Neuron (in vitro differentiated cells): Measurements from ENCODE around the gene CDH4.

Source experiments
- H2AFZ ChIP-seq: one replicate; pipeline ENCODE4 v1.6.1; 2013; ENCODE audit warnings: low read depth, mild to moderate bottlenecking, inconsistent platforms, low read length, moderate library complexity
- H3K27me3 ChIP-seq: one replicate; pipeline ENCODE4 v1.6.1; 2013; ENCODE audit warnings: low read length; ENCODE audit not compliant: insufficient read depth
- H3K36me3 ChIP-seq: one replicate; pipeline ENCODE4 v1.6.1; 2013; ENCODE audit warnings: low read length; ENCODE audit not compliant: insufficient read depth
- H3K4me1 ChIP-seq: one replicate; pipeline ENCODE4 v1.6.1; 2013; ENCODE audit warnings: low read length; ENCODE audit not compliant: insufficient read depth
- H3K4me3 ChIP-seq: 2 replicates; pipeline ENCODE4 v1.5.1; 2013; ENCODE audit warnings: mild to moderate bottlenecking, low read length, moderate library complexity
- H3K9me3 ChIP-seq: one replicate; pipeline ENCODE4 v1.6.1; 2013; ENCODE audit warnings: low read length

The CDH4 gene

DNA sequence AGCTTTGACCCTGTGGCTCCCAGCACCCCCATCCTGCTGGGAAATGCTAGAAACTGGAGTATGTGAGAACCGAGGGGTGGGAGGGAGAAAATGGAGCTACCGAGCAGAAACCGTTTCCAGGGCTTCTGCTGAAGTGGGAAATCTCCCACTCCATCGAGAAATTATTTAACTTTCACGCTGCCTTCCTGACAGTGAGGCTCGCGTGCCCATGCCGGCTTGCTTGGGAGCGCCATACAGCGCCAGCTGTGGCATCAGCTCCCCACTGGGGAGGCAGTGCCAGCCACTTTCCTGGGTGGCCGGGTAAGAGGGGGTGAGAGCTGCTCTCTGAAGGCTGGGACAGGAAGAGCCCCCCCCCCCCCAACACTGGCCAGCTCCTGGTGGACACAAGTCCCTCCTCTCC is 544.7 kb downstream of the CDH4 start:
- no peaks in the 10 kb centered on the region for H3K36me3 ChIP-seq
- no peaks in the 10 kb centered on the region for H3K27me3 ChIP-seq
- no peak overlapping the region for H3K4me3 ChIP-seq
- no peak overlapping the region for H2AFZ ChIP-seq
- H3K4me1 ChIP-seq = no peaks in the 10 kb centered on the region
- H3K9me3 ChIP-seq = no peaks in the 10 kb centered on the region

DNA sequence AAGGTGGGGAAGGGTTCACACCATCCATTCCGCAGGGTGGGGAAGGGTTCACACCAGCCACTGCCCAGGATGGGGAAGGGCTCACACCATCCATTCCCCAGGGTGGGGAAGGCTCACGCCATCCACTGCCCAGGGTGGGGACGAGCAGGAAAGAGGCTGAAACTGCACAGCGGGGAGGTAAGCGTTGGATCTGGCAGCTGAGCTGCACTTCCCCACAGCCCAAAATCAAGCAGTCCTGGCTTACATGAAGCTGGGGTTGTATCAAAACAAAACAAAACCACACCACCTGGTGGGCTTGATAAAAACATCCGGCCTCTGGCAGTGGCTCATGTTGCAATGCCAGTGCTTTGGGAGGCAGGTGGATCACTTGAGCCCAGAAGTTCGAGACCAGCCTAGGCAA is 545.1 kb downstream of the CDH4 start:
- Histone ChIP-seq H3K4me1 (no peaks in the 10 kb centered on the region), H3K27me3 (no peaks in the 10 kb centered on the region), H3K9me3 (no peaks in the 10 kb centered on the region), H3K4me3 (no peak overlapping the region), H2AFZ (no peak overlapping the region), H3K36me3 (no peaks in the 10 kb centered on the region)

DNA sequence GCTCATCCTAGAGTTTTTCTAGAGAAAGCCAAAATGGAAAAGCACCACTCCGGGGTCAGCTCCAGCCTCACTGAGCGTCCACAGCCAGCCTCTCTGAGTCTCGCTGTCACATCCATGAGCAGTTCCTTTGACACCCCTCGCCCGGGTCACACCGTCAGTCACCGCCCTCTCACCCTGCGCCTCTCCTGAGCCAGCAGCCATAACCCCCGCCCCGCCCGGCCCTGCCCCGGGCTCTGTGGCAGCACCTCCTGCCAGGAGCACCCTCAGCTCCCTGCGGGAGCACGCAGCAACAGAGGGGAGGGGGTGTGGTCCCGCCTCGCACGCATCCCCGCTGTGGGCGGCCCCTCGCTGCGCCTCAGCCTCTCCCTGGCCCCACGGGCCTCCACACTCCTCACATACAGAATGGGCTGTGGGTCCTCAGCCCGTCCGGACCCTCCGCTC is 545.9 kb downstream of the CDH4 start:
- no peaks in the 10 kb centered on the region for H3K27me3 ChIP-seq
- H3K36me3 ChIP-seq = no peaks in the 10 kb centered on the region
- H3K4me3 ChIP-seq = no peak overlapping the region
- no peaks in the 10 kb centered on the region for H3K9me3 ChIP-seq
- H3K4me1 ChIP-seq = no peaks in the 10 kb centered on the region
- no peak overlapping the region for H2AFZ ChIP-seq

DNA sequence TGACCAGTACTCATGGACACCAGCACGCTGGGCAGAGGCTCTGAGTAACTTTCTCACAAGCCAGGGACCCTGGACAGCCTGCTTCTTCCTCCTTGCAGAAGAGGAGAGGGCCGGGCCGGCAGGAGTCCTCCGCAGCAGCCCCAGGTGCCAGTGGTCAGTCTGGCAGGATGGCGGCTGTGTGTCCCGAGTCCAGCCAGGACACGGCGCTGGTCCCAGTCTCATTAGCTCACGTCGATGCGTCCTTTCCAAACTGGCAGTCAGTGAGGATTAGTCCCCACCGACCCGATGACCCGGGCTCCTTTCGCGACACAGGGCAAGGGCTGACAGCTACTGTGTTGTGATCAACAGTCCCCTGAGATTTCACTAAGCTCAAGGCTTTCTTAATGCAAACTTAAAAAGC is 546.6 kb downstream of the CDH4 start:
- H3K4me1 ChIP-seq = no peaks in the 10 kb centered on the region
- no peak overlapping the region for H3K4me3 ChIP-seq
- H3K36me3 ChIP-seq = no peaks in the 10 kb centered on the region
- H3K27me3 ChIP-seq = no peaks in the 10 kb centered on the region
- H2AFZ ChIP-seq = no peak overlapping the region
- H3K9me3 ChIP-seq = no peaks in the 10 kb centered on the region

DNA sequence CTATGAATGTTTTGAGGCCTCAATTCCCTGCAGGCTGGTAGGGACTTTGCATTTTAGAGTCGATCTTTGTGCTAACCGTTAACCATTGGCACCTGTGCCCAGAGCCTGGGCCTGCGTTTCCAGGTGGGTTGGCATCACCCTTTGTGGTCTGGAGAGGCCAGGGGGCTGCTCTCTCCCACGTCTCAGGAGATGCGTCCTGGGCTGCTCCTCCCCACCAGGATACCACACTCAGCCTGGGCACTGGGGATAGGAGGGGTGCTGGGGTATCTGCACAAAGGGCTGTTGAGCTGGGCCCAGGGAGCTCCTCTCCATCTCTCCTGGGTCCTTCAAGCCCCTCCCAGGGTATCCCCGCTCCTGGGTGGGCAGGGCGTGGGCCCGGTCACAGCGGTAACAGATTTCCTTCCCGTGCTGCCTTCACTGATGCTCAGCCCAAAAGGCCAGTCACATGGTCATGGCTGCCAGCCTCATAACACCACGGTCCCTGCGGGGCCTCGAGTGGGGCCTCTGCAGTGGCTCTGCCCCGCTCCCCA is 547.4 kb downstream of the CDH4 start:
- Histone ChIP-seq H3K36me3 (no peaks in the 10 kb centered on the region), H3K4me1 (no peaks in the 10 kb centered on the region), H3K9me3 (no peaks in the 10 kb centered on the region), H2AFZ (no peak overlapping the region), H3K27me3 (no peaks in the 10 kb centered on the region), H3K4me3 (no peak overlapping the region)

DNA sequence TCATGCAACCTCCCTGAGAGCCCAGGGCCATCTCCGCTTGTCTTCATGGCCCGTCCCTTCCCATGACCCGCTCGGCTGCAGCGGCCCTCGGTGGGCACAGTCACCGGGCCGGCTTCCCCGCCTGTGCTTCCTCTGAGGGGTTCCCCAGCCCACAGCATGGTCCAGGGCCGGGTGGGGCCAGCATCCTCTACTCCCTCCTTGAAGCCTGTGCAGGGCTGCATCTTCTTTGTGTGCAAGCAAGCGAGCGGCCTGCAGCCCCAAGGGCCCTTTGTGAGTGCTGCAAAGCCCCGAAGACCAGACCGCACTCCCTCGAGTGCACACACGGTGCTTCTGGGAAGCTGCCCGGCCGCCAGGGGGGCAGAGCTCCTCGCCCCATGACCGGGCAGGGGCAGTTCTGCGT is 547.9 kb downstream of the CDH4 start:
- Histone ChIP-seq H2AFZ (no peak overlapping the region), H3K36me3 (no peaks in the 10 kb centered on the region), H3K27me3 (no peaks in the 10 kb centered on the region), H3K4me3 (no peak overlapping the region), H3K4me1 (no peaks in the 10 kb centered on the region), H3K9me3 (no peaks in the 10 kb centered on the region)

DNA sequence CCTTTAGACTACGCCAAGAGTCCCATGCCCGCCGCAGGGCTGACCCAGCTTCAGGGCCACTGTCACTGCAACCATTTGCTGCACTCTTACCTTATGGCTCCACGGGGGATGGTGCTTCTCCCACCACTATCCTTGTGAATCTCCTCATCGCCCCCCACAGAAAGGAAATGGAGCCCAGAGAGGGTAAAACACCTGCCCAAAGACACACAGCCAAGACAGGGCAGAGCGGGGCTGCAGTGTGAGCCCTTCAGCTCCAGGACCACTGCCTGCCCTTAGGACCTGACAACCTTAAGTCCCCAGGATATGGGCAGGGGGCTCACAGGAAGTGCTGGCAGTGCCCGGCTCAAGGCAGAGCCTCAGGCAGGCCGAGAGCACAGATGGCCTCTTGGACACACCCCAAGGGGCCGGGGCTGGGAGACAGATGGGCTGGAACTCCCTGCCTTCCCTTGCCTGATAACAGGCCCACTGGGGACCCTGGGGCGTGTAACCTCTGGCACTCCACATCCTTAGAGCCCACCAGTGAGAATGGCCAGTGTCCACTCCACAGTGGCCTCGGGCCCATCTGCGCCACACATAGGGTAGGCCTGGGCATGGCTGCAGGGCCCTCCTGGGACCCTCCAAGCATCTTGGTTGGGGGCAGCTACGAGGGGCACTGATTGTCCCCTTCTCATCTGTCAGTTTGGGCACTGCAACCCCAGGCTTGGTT is 548.5 kb downstream of the CDH4 start:
- H3K4me1 ChIP-seq = no peaks in the 10 kb centered on the region
- H3K27me3 ChIP-seq = no peaks in the 10 kb centered on the region
- H3K36me3 ChIP-seq = no peaks in the 10 kb centered on the region
- H3K9me3 ChIP-seq = no peaks in the 10 kb centered on the region
- H2AFZ ChIP-seq = no peak overlapping the region
- H3K4me3 ChIP-seq = no peak overlapping the region

DNA sequence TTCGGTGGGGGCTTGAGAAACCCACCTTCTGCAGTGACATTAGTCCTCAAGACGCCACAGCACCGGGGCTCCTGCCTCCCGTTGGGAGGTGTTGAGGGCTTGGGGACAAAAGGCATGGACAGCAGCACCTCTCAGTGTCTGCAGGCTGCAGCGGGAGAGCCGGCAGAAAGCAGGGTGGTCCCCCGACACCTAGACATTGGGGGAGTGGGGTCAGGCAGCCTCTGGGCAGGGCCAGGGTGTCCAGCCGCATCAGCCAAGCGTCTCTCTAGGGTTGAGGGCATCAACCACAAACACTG is 549.0 kb downstream of the CDH4 start:
- no peak overlapping the region for H3K4me3 ChIP-seq
- peaks cover 5% of the 10 kb centered on the region for H3K4me1 ChIP-seq
- H3K9me3 ChIP-seq = no peaks in the 10 kb centered on the region
- no peak overlapping the region for H2AFZ ChIP-seq
- no peaks in the 10 kb centered on the region for H3K27me3 ChIP-seq
- no peaks in the 10 kb centered on the region for H3K36me3 ChIP-seq

DNA sequence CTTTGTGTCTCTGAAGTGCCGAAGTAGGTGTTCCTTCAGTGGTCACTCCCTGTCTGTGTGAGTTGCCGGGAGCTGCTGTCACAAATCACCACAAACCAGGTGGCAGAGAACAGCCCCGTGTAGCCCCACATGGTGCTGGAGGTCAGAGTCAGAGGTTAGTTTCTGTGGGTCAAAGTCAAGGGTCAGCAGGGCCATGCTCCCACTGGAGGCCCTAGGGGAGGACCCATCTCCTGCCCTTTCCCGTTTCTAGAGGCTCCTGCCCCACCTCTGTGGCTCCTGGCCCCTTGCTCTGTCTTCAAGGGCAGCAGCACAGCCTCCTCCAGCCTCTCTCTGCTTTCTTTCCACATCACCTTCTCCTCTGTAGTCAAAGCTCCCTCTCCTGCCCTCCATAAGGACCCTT is 549.4 kb downstream of the CDH4 start:
- Histone ChIP-seq H3K4me3 (no peak overlapping the region), H2AFZ (no peak overlapping the region), H3K4me1 (peaks cover 9% of the 10 kb centered on the region), H3K9me3 (no peaks in the 10 kb centered on the region), H3K36me3 (no peaks in the 10 kb centered on the region), H3K27me3 (no peaks in the 10 kb centered on the region)

DNA sequence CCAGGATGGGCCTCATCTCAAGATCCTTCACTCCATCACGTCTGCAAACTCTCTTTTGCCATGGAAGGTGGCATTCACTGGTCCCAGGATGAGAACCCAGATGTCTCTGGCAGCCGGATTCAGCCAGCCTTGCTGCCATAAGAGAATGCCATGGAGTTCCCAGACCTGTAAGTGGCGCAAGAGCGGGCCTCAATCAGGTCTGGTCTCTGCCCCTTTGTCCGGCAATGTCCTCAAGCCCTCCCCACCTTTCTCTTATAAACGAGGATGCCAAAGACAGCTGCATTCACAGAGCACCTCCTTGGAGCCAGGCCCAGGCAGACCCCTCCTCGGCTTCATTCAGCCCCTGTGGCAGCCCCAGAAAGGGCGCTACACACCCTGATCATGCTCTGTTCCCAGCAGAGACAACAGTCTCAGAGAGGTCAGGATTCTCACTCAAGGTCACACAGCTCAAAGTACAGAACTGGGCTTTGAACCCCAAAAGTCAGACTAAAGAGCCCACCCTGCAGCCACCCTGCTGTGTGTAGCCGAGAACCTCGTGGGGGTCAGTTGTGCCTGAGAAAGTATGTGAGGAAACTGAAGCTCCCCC is 549.9 kb downstream of the CDH4 start:
- H3K4me3 ChIP-seq = no peak overlapping the region
- H2AFZ ChIP-seq = no peak overlapping the region
- H3K9me3 ChIP-seq = no peaks in the 10 kb centered on the region
- H3K36me3 ChIP-seq = no peaks in the 10 kb centered on the region
- H3K27me3 ChIP-seq = no peaks in the 10 kb centered on the region
- H3K4me1 ChIP-seq = peaks cover 14% of the 10 kb centered on the region

DNA sequence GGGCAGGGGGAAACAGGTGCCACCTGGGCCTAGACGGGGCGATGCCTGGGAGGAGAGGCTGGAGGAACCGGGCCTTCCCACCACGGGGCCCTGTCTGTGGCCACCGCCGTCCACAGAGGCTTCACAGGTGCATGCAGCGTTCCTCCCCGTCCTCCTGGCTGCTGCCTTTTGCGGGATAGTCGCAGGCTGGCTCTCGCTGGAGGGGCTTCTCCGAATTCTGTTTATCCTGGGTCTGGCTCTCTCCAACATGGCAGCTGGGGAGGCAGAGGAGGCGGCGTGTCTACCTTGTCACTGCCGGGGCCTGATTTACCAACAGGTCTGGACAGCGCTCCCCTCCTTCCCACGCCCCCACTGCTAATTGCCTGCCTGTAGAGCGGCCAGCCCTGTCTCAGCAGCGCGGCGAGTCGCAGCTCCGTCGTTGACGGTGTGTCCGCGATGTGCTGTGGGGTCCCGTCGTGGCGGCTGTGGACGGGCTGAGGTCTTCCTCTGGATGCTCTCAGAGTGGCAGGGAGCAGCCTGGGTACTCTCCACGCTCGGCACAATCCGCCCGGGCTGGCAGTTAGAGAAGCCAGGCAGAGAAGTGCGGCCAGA is 550.8 kb downstream of the CDH4 start:
- no peaks in the 10 kb centered on the region for H3K27me3 ChIP-seq
- H3K36me3 ChIP-seq = no peaks in the 10 kb centered on the region
- H3K4me3 ChIP-seq = no peak overlapping the region
- peaks cover 19% of the 10 kb centered on the region for H3K4me1 ChIP-seq
- no peak overlapping the region for H2AFZ ChIP-seq
- H3K9me3 ChIP-seq = no peaks in the 10 kb centered on the region

DNA sequence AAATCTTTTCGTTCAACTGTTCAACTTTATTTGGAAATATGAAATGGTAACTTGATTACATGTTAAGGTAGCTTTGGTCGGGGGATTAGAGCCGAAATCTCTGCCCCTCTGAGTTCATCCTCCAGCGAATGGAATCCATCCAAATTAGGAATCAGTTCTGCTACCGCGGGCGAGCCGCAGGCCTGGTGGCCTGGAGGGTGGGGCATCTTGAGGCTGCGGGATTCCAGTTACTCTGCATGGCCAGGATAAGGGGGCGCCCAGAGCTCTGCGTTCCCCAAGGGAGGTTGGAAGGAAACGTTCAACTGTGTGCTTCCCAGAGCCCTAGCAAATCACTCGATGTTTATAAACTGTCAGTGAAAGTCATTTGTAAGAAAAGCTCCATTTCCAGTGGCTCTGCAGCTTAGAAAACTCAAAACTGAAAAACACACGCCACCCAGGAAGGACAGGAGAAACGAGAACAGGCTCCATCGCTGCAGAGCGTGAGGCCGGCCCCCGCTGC is 551.4 kb downstream of the CDH4 start:
- Histone ChIP-seq H3K27me3 (no peaks in the 10 kb centered on the region), H3K4me1 (peaks cover 19% of the 10 kb centered on the region), H3K36me3 (no peaks in the 10 kb centered on the region), H3K9me3 (no peaks in the 10 kb centered on the region), H3K4me3 (no peak overlapping the region), H2AFZ (no peak overlapping the region)

DNA sequence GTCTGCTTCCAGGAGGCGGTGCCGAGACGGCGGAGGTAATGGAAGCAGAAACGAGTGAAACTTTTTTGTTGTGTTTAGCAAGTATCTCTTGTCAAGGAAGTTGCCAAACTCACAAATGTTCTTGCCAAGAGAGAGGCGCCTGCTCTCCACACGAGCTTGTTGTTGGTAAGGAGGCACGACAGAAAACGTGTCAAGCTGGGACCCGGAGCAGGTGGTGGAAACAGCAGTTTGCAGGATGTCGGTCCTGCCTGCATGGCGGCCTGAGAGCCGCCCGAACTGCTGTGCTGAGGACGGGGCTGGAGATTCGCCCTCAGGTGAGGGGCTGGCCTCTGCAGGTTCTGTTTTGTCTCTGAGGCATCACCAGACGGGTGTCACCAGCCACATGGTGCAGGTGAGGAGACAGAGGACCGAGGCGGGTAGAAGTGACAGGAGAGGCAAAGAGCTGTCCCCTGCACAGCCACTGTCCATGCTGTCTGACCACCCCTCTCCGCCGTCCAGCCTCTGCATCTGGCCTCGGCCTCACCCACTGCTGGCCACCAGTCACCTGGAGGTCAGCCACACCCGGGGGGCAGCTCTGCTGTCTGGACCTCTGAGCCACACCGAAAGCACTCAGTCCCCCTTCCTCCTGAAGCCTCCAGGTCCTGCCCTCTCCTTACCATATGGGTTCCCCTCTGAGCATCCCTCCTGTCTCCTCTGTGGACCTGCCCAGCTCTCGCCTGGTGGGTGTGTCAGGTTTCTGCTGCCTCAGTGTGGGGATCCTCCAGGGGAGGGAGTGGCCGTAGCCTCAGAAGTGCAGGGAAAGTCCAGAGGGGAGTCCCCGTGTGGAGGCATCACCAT is 552.1 kb downstream of the CDH4 start:
- Histone ChIP-seq H2AFZ (no peak overlapping the region), H3K27me3 (no peaks in the 10 kb centered on the region), H3K4me3 (no peak overlapping the region), H3K9me3 (no peaks in the 10 kb centered on the region), H3K4me1 (peaks cover 19% of the 10 kb centered on the region), H3K36me3 (no peaks in the 10 kb centered on the region)
